ENCODE results near the gene RUSF1. TPM values are rescaled to one million over a fixed set of nuclear protein-coding genes. Genes with fewer than 3 reads are reported as not detected.

The RUSF1 gene
- total and polyA plus RNA-seq, 8 donors, result 58.2 to 87.2 (median 77.7) TPM

DNA sequence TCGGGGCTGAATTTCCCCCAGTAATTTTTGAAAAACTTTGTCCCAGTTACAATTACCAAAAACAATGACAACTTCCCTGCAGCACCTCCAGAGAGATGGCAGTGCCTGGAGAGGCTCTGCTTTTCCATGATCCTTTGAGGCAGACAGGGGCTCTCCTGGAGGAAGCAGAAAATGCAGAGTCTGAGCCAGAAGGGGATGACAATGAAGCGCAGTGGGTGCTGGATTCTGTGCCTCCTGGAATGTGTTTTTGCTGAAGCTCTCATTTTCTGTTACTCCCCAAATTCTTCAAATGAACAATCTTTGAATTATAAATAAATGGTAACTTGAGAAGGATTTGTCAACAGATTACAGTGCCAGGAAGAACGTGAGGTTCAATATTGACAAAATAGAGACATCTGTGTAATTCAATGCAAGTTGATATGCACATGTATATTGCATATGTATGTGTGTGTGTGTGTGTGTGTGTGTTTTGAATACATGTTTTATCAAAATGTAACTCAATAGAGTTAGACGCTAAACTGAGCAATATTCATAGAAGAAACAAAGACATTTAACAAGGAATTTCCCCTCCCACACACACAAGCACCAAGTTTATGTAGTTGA, 9.7 kb upstream of the RUSF1 start:
- Histone ChIP-seq H3K36me3 (no peaks in the 10 kb centered on the region), H3K9me3 (no peaks in the 10 kb centered on the region), H3K27ac (no peak overlapping the region), H3K27me3 (no peaks in the 10 kb centered on the region), H3K4me3 (no peak overlapping the region), H3K4me1 (no peaks in the 10 kb centered on the region)
- intact Hi-C loops (cut with DNase I), result no loop called here
- DNase-seq (no peak), ATAC-seq (no peak)
- TF ChIP-seq, protein P1, sequence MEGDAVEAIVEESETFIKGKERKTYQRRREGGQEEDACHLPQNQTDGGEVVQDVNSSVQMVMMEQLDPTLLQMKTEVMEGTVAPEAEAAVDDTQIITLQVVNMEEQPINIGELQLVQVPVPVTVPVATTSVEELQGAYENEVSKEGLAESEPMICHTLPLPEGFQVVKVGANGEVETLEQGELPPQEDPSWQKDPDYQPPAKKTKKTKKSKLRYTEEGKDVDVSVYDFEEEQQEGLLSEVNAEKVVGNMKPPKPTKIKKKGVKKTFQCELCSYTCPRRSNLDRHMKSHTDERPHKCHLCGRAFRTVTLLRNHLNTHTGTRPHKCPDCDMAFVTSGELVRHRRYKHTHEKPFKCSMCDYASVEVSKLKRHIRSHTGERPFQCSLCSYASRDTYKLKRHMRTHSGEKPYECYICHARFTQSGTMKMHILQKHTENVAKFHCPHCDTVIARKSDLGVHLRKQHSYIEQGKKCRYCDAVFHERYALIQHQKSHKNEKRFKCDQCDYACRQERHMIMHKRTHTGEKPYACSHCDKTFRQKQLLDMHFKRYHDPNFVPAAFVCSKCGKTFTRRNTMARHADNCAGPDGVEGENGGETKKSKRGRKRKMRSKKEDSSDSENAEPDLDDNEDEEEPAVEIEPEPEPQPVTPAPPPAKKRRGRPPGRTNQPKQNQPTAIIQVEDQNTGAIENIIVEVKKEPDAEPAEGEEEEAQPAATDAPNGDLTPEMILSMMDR (IDR thresholded peaks at IDR 0.05), result no peak

DNA sequence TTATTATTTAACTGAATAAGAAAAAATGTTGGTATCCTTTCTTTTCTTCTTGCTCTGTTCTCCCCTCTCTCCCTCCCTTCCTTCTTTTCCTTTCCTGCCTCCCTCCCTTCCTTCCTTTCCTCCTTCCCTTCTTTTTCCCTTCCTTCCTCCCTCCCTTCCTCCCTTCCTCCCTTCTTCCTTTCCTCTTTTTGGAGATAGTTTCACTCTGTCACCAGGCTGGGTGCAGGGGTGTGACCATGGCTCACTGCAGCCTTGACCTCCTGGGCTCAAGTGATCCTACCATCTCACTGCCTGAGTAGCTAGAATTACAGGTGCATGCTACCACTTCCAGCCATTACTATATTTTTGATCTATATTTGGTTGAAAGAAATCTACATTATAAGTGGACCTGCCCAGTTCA, 5.7 kb upstream of the RUSF1 start:
- Histone ChIP-seq H3K9me3 (no peaks in the 10 kb centered on the region), H3K4me1 (peaks cover 0 to 10% of the 10 kb centered on the region in 2 donors), H3K27ac (no peak overlapping the region), H3K27me3 (no peaks in the 10 kb centered on the region), H3K36me3 (no peaks in the 10 kb centered on the region), H3K4me3 (no peak overlapping the region)
- TF ChIP-seq, protein P1 (IDR thresholded peaks at IDR 0.05), result no peak
- DNase-seq, result no peak
- ATAC-seq, result no peak
- intact Hi-C loops (cut with DNase I), result no loop called here

DNA sequence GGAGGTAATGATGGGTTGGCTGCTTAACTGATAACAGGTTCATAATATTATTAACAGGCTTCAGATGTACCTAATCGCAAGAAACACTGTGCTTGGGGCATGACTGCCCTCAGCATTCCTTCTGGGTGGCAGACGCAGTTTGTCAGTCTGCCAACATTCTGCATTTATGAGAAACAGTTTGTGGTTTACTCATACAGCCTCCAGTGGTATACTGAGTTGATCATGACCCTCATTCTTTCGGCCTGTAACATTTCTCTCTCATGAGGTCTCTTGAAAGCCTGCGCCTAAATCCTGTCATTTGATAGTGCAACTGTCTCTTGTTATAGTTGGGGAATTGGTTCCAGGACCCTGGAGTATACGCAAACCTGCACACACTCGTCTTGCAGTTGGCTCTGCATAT, 4.9 kb upstream of the RUSF1 start:
- no peak overlapping the region for H3K27ac ChIP-seq
- DNase-seq (no peak), ATAC-seq (no peak)
- no peaks in the 10 kb centered on the region for H3K9me3 ChIP-seq
- no peaks in the 10 kb centered on the region for H3K27me3 ChIP-seq
- no peaks in the 10 kb centered on the region for H3K36me3 ChIP-seq
- intact Hi-C loops (cut with DNase I), result no loop called here
- H3K4me1 ChIP-seq, result peaks cover 0 to 12% of the 10 kb centered on the region in 2 donors
- TF ChIP-seq, protein P1 (IDR thresholded peaks at IDR 0.05), result no peak
- no peak overlapping the region for H3K4me3 ChIP-seq

DNA sequence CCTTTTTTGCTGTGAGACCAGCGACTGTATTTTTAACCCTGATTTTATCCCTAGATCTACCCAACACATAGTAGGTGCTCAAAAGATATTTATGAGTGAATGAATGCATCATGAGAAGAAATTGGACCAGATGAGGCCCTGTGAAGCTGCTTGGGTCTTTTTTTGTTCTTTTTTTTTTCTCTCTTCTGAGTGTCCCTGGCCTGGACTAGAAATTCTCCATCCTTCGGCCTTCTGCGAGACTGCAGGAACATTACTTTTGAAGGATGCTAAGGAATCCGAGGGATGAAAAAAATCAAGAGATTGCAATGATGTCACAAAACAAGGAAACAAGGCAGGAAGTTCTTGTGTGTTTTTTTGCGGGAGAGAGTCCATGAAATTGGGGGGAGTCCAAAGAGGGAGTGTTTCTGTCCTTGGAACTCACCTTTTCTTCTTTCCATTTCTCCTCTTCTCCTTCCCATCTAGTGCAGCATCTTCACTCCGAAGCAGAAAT, 560 bp upstream of the RUSF1 start:
- H3K36me3 ChIP-seq, result peaks cover 0 to 8% of the 10 kb centered on the region in 2 donors
- ATAC-seq (peak; percentile 3), DNase-seq (peak in 2 of 4 donors; percentile 35 to 43)
- H3K4me1 ChIP-seq, result peaks cover 9 to 41% of the 10 kb centered on the region in 2 donors
- H3K4me3 ChIP-seq, result peak overlapping the region; percentile 62 to 94
- H3K9me3 ChIP-seq, result no peaks in the 10 kb centered on the region
- peak overlapping the region; percentile 92 to 94 for H3K27ac ChIP-seq
- TF ChIP-seq, protein P1 (IDR thresholded peaks at IDR 0.05), result no peak
- H3K27me3 ChIP-seq, result no peaks in the 10 kb centered on the region
- intact Hi-C loops (cut with DNase I), result no loop called here

DNA sequence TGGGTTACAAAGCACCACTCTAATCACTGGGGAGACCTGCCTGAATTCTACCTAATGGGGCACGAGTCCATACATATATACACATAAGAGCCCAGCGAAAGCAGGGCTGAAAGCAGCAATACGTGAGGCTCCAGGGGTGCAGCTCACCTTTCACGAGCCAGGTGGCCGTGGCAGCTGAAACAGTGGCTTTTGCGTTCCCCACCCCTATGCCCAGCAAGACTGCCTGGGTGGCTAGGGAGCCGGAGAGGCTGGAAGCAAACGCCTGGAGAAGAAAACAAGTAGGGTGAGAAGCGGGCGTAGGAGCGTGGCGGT, 618 bp downstream of the RUSF1 start:
- Histone ChIP-seq H3K27me3 (no peaks in the 10 kb centered on the region), H3K4me3 (peak overlapping the region; percentile 62 to 94), H3K9me3 (no peaks in the 10 kb centered on the region), H3K4me1 (peaks cover 12 to 51% of the 10 kb centered on the region in 2 donors), H3K36me3 (peaks cover 0 to 8% of the 10 kb centered on the region in 2 donors), H3K27ac (peak overlapping the region; percentile 92 to 94)
- no peak for DNase-seq
- TF ChIP-seq, protein P1 (IDR thresholded peaks at IDR 0.05), result no peak
- no peak for ATAC-seq
- intact Hi-C loops (cut with DNase I), result no loop called here
